Suppressor macrophage treated with lipopolysaccharide for 4 hours (primary cell): ENCODE measurements around the gene DVL1.
A peak's percentile ranks its signal among the peaks of the same experiment; 100 is the strongest.
"Not testable (repeated sequence)": the region's sequence is repeated elsewhere in the genome, so short reads cannot be mapped to it uniquely, and the experiment has no call there.

Experiments
- DNase-seq: peaks from one replicate; pipeline ENCODE4 v3.0.0-alpha.2; 2020

Gene DVL1

DNA sequence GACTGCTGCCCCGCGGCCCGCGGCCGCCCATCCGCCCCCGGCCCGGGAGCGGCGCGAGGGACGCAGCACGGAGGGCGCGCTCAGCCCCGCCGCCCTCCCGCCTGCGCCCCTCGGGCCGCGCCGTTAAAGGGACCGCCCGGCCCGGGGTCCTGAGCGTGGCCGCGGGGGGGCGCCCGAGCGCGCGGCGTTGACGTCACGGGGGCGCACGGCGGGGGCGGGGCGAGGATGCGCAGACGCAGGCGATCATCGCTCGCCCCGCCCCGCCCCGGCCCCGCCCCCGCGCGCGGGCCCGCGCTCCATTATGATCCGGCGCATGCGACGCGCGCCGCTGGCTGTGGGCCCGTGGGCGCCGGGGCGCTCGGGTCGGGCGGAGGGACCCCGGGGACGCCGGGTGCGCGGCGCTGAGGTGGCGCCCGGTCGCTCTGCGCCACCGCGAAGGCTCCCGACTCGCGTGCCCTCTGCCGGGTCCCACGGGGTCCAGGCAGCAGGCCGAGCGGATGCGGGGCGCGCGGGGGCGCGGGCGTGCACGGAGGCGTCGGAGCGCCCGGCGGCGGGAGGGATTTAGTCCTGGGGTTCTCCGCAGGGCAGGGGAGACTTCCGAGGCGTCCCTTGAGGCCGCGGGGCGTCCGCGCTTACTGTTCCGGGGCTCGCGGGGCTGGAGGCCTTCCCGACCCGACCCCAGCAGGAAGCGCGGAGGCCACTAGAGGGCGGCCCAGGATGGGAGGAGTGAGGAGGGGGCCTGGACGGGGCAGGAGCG, at the start of gene DVL1:
DVL1 (minus strand) TSS at position 163 of the 757 bp plus-strand sequence. CDS start 353 bp downstream, outside the sequence.
- DNase-seq, result peak; percentile 83

DNA sequence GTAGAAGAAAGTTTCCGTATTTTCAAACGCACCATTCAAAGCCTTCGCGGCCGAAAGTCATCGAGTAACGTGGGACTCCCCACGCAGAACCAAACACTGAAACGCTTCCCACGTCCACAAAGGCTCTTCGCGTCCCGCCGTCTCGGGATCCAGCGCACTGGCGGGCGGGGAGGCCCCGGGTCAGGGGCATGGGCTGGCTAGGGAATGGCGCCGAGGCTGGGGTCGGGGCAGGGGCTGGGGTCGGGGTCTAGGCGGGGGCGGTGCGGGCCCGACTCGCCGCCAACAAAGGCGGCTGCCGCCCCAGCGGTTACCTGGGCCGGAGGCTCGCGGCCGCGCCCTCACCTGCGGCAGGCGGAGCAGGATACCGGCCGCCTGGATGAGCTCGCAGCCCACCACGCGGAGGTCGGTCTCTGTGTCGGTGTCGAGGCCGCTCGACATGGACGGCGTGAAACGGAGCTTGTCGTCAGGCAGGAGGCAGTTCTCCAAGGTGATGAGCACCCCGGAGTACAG, 49.5 kb upstream of the DVL1 start:
- peak; percentile 42 for DNase-seq

DNA sequence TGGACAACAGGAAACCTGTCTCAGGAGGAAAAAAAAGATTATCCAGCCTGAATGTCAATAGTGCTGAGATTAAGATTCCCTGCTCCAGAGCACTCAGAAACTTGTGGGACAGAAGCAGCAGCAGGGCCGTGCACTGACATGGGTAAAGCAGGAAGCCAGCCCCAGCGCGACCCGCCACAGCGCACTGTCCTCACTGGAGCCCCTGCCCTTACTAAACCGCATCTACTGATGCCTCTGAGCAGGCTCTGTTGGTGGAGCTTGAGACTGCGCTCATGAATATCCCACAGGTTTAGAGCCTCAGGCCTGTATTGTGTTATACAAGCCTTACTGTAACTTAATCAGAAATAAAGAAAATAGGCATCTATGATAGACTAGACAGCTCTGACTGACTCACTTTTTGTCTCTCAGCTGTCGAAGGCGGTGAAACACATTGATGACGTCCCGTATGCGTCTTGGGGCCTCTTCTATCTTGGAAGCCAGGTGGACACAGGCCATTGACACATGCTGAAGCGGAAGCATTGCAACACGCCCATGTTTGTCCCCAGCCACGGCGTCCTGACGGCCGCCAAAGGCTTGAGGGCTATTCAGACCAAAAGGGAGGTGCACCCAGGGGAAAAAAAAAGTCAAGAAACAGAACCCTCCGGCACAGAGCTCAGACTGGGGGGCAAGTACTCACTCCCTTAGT, 48.8 kb upstream of the DVL1 start:
- no peak for DNase-seq

DNA sequence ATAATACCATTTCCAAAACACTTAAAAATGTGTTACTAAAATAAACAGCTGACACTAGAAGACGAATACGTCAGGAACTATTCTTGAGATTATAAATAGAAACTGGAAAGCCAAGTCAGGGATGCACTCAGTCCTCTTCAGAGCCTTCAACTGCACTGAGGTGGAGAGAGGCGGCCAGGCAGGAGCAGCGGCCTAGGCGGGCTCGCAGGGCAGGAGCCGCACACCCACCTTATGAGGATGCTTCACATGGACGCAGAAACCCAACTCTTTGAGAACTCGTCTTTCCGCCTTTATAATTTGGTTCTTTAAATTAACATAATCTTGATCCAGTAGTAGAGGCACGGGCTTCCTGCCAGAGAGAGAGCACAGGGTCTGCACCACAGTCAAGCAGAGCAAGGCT, 45.9 kb upstream of the DVL1 start:
- no peak for DNase-seq

DNA sequence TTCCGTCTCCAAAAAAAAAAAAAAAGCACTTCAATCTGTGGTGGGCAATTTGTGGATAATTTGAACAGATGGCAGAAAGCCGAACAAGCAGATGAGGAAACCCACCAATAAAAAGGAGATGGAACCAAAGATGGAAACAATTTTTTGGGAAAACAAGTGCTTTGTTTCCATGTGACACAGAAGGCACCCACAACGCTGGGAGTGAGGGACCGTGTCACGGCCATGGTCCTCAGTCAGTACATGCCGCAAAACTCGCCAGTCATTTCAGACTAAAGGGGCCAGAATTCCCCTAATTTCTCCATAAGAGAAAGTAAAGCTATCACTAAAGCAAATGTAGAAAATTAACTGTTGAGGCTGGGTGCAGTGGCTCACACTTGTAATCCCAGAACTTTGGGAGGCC, 44.9 kb upstream of the DVL1 start:
- no peak for DNase-seq

DNA sequence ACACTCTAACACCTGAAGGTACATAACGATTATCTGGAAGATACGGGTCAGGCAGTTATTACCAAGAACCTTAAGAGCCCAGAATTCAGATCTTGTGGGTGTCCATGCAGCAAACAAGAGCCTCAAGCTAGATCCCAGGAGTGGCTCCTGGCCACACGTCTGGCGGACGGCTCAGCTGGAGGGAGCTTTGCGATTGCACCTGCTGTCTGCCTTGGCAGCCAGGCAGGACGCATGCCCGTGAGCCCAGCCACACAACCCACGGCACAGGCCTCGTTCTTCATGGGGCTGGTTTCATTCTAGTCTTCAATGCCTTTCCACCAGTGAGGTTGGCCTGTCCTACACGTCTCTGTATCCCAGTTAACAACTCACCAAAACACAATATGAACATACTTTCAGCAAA, 44.2 kb upstream of the DVL1 start:
- DNase-seq, result no peak

DNA sequence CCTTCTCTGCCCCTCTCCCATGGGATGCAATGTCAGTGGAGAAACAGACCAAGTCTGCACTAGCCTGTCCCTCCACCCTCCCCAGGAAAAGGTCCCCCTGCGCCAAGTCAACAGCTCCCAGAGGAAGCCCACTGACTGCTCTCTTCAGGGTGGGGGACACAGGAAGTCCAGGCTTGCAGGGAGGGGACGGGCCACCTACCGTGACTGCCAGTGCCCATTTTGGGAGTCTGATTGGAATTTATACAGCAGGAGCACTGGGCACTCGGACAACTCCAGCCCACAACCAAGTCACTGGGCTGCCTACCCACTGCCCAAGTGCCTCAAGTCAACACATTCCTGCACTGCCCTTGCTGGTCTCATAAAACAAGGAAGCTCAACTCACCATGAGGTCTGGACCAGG, 43.8 kb upstream of the DVL1 start:
- no peak for DNase-seq

DNA sequence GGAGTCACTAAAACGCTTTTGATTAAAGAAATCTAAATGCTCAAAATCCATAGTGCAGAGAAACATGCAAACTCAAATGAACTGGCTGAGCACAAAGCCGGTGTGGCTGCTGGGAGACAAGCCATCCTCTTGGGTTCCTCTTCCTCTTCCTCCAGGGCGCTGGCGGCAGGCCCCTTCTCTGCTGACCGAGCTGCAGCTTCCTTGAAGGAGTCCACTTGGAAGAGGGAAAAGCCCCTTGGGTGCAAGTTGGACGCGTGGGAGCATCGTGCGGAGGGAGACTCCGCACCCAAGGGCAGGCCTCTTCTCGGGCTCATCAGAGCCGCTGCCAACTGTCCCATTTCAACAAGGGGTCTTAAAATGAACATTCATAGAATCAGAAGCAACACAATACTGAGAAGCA, 42.0 kb upstream of the DVL1 start:
- no peak for DNase-seq

DNA sequence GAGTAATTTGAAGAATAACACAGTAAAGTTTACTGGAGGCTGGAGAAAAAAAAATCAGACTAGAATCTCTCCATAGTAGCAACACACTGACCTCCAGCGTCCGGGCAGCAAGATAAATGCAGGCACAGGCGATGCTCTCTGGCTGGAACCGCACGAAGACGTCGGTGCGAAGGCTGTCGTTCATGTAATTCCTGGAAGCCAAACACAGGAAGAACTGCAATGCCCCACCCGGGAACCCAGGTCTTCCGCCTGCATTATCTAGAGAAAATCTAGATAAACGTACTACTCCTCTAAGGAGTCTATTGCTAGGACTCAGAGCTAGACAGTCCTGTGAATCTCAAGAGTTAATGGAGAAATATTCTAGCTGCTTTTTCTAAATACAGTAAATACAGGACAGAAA, 41.5 kb upstream of the DVL1 start:
- no peak for DNase-seq

DNA sequence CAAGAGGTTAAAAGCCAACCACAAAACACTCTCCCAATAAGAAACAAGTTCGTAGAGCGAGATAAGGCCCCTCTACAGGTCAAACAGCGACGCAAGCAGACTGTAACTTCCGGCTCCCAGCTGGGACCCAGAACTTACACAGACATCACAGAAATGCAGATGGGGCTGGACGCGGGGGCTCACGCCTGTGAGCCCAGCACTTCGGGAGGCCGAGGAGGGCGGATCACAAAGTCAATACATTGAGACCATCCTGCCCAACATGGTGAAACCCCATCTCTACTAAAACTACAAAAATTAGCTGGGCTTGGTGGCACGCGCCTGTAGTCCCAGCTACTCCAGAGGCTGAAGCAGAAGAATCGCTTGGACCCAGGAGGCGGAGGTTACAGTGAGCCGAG, 38.9 kb upstream of the DVL1 start:
- no peak for DNase-seq

DNA sequence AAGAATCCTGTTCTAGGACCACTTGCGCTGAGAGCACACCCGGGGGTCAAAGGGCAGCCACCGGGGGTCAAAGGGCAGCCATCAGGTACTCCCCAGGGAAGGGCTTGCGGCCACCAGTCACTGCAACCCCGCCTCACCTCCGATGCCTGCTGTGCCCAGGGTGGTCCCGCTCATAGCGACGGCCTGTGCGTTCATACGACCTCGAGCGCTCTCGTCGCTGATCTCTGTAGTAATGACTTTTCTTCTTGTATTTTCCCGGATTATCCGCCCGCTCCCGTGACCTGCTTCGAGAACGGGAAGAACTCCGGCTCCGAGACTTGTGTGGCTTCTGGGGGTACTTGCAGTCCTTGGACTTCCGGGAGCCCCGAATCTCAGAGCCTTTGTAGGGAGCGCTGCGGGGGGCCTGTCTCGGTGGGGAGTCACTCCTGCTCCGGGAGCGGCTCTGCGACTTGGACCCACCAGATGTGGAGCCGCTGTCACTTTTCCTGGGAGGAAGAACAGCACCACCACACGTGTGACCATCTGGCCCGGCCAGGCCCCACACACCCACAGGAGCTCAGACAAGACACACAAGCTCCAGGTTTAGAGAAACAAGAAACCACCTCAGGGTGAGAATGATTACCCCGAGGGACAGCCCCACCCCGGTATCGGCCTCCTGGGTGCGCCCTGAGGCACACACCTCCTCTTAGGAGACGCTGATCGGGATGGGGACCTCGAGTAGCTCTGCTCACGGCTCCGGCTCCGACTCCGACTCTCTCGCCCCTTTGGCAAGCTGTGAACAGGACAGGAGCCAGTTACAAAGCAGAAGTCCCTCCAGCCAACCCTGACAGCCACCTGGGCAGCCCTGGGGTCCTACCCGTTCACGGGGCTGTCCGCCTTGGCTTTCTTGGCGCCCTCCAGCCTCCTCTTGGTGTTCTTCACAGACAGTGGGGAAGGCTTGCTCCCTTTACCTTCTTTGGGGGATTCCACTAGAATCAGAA, 38.2 kb upstream of the DVL1 start:
- no peak for DNase-seq

DNA sequence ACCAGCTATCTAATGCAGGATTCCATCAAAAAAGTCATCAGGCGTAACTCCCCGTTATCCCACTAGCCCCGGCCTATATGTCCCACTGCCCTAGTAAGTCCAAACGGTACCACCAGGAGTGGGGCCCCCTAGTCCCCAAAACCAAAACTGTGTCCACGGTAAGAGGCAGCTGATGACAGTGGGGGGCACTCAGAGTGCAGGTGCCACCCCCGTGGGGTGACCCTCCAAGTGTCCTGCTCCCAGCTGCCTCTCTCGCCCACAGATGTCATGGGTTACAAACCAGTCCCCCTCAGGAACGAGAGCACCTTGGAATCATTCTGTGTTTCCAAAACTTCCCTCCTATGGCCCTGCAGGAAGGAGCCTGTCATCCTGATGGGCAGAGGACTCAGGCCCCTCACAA, 36.7 kb upstream of the DVL1 start:
- DNase-seq, result no peak

DNA sequence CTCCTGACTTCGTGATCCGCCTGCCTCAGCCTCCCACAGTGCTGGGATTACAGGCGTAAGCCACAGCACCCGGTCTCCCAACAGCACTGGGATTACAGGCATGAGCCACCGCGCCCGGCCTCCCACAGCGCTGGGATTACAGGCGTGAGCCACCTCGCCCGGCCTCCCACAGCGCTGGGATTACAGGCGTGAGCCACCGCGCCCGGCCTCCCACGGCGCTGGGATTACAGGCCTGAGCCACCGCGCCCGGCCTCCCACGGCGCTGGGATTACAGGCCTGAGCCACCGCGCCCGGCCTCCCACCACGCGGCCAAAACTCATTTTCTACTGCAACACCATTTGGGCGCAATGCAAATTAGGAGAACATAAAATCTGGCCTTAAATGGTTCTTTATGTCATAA, 36.1 kb upstream of the DVL1 start:
- DNase-seq, result not testable (repeated sequence)

DNA sequence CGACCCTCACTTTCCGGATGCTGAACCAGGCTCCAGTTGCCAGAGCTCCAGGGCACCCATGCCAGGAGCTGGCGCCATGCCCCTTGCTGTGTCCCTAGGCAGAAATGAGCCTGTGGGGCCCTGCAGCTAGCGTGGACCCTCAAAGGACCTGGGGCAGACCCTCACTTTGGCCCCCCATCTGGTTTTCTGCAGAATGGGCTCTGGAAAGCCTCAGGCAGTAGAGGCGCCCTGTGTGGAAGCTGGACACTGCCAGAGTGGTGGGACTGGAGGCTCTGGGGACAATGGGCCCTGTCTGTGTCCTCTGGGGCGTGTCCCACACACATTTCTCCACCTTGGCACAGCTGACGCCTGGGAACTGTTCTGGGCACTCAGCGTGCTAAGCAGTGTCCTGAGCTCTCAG, 32.1 kb upstream of the DVL1 start:
- DNase-seq, result no peak

DNA sequence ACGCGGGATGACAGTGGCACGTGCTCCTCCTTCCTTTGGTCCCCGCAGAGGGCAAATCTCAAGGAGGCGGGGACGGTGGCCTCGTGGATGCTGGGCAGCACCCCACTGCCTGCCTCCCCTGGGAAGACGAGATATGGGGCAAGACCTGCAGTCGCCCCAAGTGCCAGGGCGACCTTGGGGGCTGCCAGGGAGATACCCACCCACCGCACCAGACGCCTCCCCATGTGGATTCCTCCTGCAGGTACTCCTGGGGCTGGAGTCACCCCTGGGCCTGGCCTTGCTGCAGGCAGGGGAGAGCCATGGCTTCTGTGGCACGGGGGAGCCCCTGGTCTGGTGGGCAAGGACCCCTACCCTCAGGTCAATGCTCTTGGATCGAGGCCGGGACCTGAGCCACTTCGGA, 31.6 kb upstream of the DVL1 start:
- no peak for DNase-seq

DNA sequence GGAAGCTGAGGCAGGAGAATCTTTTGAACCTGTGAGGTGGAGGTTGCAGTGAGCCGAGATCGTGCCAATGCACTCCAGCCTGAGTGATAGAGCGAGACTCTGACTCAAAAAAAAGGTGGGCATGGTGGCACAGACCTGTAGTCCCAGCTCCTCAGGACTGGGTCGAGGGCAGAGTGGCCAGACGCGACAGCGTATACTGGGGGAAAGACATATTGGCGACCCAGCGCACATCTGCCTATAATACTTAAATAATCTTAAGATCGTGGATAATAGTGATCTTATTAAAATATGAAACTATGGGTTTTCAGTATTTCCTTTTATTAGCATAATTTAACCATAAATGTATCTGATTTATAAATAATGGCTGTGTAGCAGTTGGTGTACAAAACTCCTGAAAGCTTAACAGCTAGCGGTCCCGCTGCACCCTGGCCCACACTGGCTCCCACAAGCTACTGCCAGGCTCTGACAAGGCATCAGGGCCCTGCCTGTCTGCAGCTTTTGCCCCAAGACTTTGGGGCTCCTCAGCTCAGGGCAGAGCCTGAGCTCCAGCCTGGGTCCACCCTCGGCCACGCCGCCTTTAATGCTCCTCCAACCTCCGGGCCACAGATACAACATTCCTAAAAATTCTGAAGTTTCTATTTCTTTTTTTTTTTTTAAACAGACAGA, 28.5 kb upstream of the DVL1 start:
- no peak for DNase-seq

DNA sequence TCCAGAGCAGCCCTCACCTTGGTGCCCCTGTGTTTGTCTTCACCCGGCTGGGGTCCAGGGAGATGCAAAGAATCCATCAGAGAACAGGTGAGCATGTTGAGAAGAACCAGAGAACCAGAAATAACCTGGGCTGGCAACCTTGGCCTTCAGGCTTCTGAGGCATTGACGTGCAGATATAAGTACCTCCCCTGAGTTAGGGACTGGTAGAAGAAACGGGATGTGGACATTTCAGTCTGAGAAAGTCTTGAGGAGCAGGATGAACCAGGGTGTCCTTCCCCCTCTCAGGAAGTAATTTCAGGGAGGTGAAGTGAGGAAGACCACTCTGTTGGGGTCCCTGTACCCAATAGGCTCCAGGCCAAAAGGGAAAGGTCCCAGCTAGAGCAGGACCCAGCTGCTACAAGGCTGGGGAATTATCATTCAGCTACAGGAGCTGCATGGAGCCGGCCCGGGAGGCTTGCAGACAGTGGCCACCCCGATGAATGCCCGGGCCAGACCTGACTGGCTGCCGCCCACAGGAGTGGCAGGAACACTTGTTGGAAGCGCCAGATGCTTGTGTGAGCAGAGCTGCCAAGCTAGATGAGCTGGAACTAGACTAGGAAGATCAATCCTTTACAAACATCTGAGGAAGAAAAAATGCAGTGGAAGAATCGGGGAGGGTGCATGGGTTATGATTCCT, 27.5 kb upstream of the DVL1 start:
- DNase-seq, result no peak

DNA sequence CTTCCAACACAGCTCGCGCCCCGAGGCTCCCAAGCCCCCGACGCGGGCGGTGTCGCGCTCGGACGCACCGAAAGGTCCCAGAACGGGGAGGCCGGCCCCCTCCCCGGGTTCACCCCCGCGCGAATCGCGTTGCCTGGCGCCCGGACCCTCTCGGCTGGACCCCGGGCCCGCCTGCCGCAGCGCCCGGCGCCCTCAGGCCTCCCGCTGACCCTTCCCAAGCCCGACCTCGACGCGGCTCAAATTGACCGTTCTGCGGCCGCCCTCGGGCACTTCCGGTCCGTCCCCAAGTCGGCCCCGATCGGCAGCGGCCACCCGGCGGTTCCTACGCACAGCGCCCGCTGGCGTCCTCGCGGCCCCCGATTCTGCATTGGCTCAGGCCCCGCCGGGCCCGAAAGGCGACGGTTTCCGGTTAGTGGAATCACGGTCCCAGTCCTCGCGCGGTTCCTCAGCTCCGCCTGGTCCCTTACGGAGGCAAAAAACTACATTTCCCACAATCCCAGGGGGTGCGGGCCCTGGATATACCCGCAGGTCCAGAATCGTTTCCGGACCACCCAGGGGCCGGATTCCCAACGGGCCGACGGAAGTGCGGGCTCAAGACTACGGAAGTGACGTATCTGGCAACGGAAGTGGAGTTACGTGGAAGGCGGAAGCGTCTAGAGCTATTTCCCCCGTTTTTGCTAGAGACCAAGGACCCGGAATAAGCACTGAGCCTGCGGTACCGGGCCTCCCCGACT, 25.9 kb upstream of the DVL1 start, which contains the start of gene AURKAIP1:
AURKAIP1 (minus strand) TSS at position 279 of the 734 bp plus-strand sequence. CDS start 451 bp downstream, outside the sequence.
- peak; percentile 100 for DNase-seq

DNA sequence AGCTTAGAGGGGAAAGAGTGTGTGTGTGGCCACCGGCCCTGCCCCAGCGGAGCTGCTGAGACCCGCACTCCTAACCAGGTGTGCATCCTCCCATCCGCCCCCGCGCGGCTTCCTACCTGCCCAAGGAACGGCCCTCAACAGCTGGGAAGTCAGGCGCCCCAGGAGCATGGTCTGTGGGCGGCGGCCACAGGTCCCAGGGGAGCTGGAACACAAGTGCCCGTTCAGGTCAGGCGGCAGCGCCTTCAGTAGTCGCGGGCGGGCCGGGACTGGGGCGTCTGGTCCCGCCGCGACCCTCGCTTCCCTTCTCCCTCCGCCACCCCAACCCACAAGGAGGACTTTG, 25.3 kb upstream of the DVL1 start:
- DNase-seq, result no peak

DNA sequence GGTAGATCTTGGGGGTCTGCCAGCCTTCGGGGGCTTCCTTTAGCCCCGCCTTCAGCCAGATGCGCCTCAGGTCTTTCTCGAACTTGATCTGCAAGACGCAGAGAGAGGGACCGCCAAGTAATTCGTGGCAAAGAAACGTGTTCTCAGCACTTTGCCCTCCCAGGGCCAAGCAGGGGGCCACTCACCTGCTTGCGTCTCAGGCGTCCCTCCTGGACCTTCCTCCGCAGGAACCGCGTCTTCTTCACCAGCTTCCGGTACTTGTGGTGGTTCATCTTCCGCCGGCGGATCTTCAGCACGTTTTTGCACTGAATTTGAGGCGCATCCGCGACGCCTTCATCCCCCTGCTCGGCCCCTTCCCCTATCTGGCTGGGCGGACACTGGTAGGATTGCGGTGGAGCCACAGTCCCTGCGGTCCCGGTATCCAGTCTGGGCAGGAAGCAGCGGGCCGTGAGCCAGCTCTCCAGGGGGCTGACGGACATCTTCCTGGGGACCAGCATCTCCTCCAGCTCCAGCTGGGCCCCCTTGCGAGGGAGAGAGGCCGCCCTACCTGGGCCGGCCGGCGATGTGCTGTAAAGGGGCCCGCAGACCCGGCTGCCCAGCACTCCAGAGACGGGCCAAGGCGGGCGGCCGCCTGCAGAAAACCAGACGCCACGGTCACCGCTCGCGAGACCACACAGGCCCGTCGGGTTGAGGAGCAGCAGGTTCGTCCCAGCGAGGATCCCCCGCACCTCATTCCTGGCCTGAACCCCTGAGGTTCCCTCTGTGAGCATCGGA, 24.8 kb upstream of the DVL1 start:
- DNase-seq, result no peak
